HL-60 (cell line): ENCODE data around the gene PRKCE.

ENCODE experiments used
- DNase-seq, 2 experiments: peaks; one replicate each; pipeline ENCODE4 v3.0.0-alpha.2; 2010 to 2020; ENCODE audit warnings: low read depth in 1 of 2, low spot score in 1 of 2
- H3K27ac ChIP-seq: fragments of 250-450 bp; sonication (Bioruptor Pico); replicated peaks from 2 replicates; pipeline ENCODE4 v1.5.1; 2020; ENCODE audit warnings: mild to moderate bottlenecking, moderate library complexity
- H3K27me3 ChIP-seq: fragments of 250-450 bp; sonication (Bioruptor Pico); 2 replicates; pipeline ENCODE4 v1.5.1; 2021; ENCODE audit warnings: mild to moderate bottlenecking, moderate library complexity; ENCODE audit not compliant: insufficient read depth, poor library complexity, severe bottlenecking
- H3K4me3 ChIP-seq: replicated peaks from 2 replicates; pipeline ENCODE4 v1.5.1; 2011; ENCODE audit warnings: mild to moderate bottlenecking, control low read depth, low read length; ENCODE audit not compliant: insufficient read depth
- GABPA ChIP-seq: IDR thresholded peaks from 2 replicates; pipeline ENCODE4 v1.6.1; 2012; ENCODE audit warnings: low read depth
- POLR2AphosphoS5 ChIP-seq: IDR thresholded peaks from 2 replicates; pipeline ENCODE4 v1.6.1; 2012; ENCODE audit warnings: low read depth
- SPI1 ChIP-seq: IDR thresholded peaks from 2 replicates; pipeline ENCODE4 v1.6.1; 2012; ENCODE audit warnings: low read depth, mild to moderate bottlenecking, borderline replicate concordance
- TF ChIP-seq, protein P1 (sequence below): IDR thresholded peaks from one replicate; pipeline ENCODE4 v1.5.1; 2011; ENCODE audit warnings: low read length, control low read depth, inconsistent platforms; ENCODE audit not compliant: insufficient read depth
- TF ChIP-seq, protein P2 (sequence below): IDR thresholded peaks from 2 replicates; pipeline ENCODE4 v1.6.1; 2012; ENCODE audit warnings: low read depth; ENCODE audit not compliant: insufficient replicate concordance

Gene PRKCE

DNA sequence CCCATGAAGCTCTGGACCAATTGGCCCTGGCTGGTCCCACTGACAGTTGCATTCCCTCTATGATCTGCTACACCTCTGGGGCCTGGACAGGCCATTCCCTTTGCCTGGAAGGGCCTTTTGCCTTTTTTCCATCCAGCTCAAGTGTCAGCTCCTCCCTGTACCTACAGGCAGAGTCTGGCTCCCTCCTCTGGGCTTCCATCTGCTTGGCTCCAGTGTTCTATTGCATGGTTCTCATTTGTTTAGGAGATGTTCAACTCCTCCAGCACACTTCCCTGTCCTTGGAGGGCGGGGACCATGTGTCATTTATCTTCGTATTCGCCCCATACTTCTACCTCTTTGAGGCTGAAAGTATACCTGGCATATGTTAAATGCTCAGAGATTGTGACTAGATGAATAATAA, 61.1 kb downstream of the PRKCE start:
- no peak for DNase-seq
- no peak overlapping the region for H3K27ac ChIP-seq
- TF ChIP-seq POLR2AphosphoS5: no peak
- TF ChIP-seq, protein P1, sequence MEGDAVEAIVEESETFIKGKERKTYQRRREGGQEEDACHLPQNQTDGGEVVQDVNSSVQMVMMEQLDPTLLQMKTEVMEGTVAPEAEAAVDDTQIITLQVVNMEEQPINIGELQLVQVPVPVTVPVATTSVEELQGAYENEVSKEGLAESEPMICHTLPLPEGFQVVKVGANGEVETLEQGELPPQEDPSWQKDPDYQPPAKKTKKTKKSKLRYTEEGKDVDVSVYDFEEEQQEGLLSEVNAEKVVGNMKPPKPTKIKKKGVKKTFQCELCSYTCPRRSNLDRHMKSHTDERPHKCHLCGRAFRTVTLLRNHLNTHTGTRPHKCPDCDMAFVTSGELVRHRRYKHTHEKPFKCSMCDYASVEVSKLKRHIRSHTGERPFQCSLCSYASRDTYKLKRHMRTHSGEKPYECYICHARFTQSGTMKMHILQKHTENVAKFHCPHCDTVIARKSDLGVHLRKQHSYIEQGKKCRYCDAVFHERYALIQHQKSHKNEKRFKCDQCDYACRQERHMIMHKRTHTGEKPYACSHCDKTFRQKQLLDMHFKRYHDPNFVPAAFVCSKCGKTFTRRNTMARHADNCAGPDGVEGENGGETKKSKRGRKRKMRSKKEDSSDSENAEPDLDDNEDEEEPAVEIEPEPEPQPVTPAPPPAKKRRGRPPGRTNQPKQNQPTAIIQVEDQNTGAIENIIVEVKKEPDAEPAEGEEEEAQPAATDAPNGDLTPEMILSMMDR: no peak
- no peak for TF ChIP-seq SPI1
- TF ChIP-seq, protein P2, sequence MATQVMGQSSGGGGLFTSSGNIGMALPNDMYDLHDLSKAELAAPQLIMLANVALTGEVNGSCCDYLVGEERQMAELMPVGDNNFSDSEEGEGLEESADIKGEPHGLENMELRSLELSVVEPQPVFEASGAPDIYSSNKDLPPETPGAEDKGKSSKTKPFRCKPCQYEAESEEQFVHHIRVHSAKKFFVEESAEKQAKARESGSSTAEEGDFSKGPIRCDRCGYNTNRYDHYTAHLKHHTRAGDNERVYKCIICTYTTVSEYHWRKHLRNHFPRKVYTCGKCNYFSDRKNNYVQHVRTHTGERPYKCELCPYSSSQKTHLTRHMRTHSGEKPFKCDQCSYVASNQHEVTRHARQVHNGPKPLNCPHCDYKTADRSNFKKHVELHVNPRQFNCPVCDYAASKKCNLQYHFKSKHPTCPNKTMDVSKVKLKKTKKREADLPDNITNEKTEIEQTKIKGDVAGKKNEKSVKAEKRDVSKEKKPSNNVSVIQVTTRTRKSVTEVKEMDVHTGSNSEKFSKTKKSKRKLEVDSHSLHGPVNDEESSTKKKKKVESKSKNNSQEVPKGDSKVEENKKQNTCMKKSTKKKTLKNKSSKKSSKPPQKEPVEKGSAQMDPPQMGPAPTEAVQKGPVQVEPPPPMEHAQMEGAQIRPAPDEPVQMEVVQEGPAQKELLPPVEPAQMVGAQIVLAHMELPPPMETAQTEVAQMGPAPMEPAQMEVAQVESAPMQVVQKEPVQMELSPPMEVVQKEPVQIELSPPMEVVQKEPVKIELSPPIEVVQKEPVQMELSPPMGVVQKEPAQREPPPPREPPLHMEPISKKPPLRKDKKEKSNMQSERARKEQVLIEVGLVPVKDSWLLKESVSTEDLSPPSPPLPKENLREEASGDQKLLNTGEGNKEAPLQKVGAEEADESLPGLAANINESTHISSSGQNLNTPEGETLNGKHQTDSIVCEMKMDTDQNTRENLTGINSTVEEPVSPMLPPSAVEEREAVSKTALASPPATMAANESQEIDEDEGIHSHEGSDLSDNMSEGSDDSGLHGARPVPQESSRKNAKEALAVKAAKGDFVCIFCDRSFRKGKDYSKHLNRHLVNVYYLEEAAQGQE: no peak
- no peak for TF ChIP-seq GABPA
- no peak overlapping the region for H3K4me3 ChIP-seq
- no peaks in the 10 kb centered on the region for H3K27me3 ChIP-seq

GRCh38 chr2:45713136-45713535, 61.7 kb downstream of the PRKCE start:
- Histone ChIP-seq H3K27ac (no peak overlapping the region), H3K27me3 (no peaks in the 10 kb centered on the region), H3K4me3 (no peak overlapping the region)
- TF ChIP-seq GABPA (no peak), POLR2AphosphoS5 (no peak), SPI1 (no peak)
- TF ChIP-seq, protein P1: no peak
- TF ChIP-seq, protein P2: no peak
- DNase-seq: no peak

DNA sequence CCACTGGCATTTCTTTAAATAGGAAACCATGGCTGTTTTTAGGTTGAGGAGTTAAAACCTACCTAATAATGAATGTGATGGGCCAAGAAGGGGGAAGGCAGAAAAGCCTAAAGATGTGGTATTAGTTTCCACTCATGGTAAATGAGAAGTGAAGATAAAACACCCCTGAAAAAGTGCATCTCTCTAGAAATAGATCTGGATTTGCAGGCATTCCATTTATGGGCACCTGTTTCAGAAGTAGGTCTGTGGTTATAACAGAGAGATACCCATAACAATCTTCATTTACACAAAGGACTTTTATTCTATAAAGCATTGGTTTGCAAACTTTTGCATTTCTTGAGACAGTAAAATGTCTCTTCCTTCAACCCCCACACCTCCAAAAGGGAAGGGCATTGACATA, 62.1 kb downstream of the PRKCE start:
- no peak overlapping the region for H3K4me3 ChIP-seq
- H3K27ac ChIP-seq: no peak overlapping the region
- DNase-seq: no peak
- TF ChIP-seq SPI1: no peak
- no peak for TF ChIP-seq GABPA
- H3K27me3 ChIP-seq: no peaks in the 10 kb centered on the region

DNA sequence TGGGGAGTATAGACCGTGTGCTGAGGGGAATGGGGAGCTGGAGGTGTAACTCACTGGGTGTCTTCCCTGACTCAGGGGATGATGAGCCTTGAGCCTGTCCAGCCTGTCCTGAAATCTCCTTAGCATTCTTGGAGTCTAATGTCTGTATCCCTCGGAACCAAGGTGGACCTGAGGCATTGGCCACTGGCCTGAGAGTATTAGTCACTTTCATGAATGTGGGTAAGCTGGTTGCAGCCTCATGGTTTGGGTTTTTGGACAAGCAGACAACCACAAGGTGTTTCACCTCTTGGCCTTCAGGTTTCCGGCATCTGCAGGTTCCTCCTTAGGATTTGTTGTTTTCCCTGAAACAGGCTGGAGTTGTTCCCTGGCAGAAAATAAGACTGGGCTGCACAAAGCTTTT, 63.2 kb downstream of the PRKCE start:
- Histone ChIP-seq H3K4me3 (no peak overlapping the region), H3K27ac (no peak overlapping the region), H3K27me3 (no peaks in the 10 kb centered on the region)
- DNase-seq: no peak
- TF ChIP-seq, protein P1: no peak
- TF ChIP-seq SPI1: no peak
- no peak for TF ChIP-seq POLR2AphosphoS5
- TF ChIP-seq, protein P2: no peak
- TF ChIP-seq GABPA: no peak
